Activated T-helper 1 cell treated with anti-CD3 and anti-CD28 coated beads, Interleukin-2, amount 50 U/mL, for 16 hours (primary cell): ENCODE data around the gene POLR3GL.
A peak's percentile ranks its signal among the peaks of the same experiment; 100 is the strongest.
"Not testable (repeated sequence)": the region's sequence is repeated elsewhere in the genome, so short reads cannot be mapped to it uniquely, and the experiment has no call there.

Experiments used
- DNase-seq, 2 donors: peaks; one replicate each; pipeline ENCODE4 v3.0.0-alpha.2; 2020; ENCODE audit warnings: low read depth in 1 of 2, low spot score in 1 of 2

The POLR3GL gene

DNA sequence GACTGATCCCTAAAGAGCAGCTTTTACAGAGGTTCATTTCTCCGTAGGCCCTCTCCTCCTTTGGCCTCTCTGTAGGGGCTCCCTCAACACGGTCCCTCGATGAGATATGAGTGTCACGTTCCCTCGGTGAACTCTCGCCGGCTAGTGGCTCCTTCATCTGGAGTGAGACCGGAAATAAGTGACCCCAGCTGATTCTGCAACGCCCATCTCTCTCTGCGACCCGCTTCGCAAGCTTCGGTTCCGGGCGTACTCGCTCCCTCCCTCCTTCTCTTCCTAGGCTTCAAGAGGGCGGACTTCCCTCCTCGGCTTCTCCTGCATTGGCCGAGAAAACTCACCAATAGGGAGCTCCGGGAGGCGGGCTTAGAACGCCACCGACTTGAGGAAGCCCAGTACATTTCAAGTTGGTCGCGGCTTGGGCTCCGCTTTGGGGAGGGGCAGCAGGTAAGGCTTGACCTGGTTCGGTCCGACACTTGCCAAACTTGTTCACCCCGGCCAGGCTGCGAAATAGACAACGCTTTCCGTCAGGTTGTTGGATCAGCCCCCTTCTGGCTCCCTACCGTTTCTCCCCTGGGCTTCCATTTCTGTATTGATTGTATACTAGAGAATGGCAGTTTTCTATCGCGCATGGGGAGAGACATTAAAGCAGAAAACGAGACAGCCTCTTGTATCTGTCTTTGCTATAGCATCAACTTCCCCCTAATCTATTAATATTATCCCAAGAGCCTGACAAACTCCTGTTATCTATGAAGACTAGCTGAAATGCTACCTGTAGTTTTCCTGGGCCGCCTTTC, at the start of gene POLR3GL, which contains the start of gene ANKRD34A:
Gene POLR3GL (plus strand): TSS at position 363 of the 791 bp plus-strand sequence. CDS start 10,176 bp downstream, outside the sequence.
Gene ANKRD34A (minus strand): TSS at position 248 of the 791 bp plus-strand sequence. CDS start 2,816 bp downstream, outside the sequence.
- DNase-seq: peak; percentile 79 to 81

DNA sequence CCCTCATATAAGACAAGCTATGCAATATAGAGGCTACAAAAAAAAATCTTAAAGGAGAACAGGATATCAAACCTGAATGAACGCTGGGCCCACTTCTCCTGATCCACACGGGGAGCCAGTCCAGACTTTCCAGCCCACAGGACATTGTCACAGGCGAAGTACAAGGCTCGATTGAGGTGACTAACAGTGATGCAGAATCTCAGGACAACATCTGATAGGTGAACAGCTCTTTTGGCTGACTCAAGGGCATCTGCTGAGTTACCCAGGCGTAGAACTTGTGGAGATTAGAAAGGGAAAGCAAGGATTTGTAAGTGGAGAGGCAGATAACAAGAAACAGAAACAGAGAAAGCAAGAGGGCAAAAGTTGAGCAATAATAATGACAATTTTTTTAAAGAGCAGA, 47.7 kb upstream of the POLR3GL start:
- DNase-seq: no peak

GRCh38 chr1:145917595-145917994, 46.9 kb upstream of the POLR3GL start:
- no peak for DNase-seq

- peak; percentile 85 to 89 for DNase-seq
Observed at GRCh38 chr1:145918144-145918991, 46.1 kb upstream of the POLR3GL start, which contains the start of gene PEX11B. TSS of gene PEX11B (minus strand) at chr1:145918717. CDS start at chr1:145918688, 29 bp downstream.

DNA sequence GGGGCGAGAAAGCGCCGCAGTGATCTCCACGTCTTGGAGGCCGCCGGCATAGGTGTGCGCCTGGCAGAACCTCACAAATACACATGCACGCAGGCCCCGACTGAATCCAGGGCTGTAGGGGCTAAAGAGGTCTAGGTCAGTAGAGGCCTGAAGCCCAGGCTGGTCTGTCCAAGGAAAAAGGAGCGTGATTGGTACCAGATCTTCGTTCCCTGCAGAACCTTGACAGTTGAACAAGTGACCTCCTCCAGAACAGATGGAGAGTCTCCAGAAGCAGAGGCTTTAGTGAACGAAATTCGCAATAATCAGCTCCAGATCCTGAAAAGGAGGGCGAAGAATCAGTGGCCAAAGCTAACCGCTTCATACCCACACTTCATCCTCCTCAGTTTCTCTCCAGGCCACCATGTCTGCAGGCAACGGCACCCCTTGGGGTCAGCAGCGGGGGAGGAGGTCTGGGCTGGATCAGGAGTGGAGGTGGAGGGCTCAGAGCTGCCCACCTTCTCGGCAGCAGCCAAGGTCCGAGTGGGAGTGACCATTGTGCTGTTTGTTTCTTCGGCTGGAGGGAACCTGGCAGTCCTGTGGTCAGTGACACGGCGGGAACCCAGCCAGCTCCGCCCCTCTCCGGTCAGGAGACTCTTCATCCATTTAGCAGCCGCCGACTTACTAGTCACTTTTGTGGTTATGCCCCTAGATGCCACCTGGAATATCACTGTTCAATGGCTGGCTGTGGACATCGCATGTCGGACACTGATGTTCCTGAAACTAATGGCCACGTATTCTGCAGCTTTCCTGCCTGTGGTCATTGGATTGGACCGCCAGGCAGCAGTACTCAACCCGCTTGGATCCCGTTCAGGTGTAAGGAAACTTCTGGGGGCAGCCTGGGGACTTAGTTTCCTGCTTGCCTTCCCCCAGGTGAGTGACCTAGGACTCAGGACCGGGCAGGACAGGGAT, 45.2 kb upstream of the POLR3GL start:
- DNase-seq: no peak

DNA sequence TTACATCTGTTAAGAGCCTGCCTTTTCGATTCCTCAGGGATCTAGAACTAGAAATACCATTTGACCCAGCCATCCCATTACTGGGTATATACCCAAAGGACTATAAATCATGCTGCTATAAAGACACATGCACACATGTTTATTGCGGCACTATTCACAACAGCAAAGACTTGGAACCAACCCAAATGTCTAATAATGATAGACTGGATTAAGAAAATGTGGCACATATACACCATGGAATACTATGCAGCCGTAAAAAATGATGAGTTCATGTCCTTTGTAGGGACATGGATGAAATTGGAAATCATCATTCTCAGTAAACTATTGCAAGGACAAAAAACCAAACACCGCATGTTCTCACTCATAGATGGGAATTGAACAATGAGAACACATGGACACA, 44.2 kb upstream of the POLR3GL start:
- not testable (repeated sequence) for DNase-seq

GRCh38 chr1:145922266-145922665, 42.2 kb upstream of the POLR3GL start:
- no peak for DNase-seq

- no peak for DNase-seq
Observed at GRCh38 chr1:145926686-145927062, 37.8 kb upstream of the POLR3GL start.

DNA sequence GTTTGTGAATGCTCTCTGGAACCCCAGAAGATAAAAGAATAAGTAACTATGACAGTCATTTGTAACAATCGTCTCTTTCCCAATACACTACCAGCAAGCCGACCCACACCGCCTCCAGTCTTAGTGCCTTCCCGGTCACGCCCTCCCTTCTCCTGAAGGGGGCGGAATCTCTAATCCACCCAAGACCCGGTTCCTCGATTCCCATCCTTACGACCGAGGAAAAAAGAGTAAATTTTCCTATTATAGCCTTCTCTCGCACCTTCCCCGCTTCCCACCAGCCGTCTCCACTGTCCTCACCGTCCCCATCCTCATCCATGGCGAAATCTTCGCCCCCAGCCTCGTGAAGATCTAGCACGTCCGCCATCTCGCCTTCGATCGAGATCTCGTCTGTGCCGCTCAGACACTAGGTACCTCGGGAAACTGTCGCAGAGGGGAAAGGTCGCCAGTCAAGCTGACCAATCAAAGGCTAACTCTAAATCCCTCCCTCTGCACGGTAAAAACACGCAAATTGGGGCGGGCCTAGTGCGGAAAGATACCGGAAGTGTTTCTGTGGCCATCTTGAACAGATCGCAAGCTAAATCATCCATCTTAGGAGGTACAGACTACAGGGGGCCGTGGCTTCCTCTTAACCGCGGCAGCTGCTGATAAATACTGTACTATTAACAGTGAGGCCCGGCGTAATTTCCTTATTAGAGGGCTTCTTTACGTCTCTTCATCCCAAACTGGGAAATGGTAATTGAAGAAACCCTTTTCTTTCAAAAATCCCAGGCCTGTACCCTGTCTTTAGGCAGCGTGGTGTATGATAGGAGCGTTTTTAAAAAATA, 37.2 kb upstream of the POLR3GL start, which contains the start of gene RBM8A:
Gene RBM8A (minus strand): TSS at position 422 of the 824 bp plus-strand sequence. CDS start 58 bp downstream, at position 364.
- DNase-seq: peak; percentile 82 to 89

GRCh38 chr1:145927916-145928643, 36.4 kb upstream of the POLR3GL start:
- no peak for DNase-seq

DNA sequence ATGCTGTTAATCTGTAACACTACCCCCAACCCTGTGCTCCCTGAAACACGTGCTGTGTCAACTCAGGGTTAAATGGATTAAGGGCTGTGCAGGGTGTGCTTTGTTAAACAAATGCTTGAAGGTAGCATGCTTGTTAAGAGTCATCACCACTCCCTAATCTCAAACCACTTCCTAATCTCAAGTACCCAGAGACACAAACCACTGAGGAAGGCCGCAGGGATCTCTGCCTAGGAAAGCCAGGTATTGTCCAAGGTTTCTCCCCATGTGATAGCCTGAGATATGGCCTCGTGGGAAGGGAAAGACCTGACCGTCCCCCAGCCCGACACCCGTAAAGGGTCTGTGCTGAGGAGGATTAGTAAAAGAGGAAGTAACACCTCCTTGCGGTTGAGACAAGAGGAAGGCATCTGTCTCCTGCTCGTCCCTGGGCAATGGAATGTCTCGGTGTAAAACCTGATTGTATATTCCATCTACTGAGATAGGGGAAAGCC, 31.9 kb upstream of the POLR3GL start:
- not testable (repeated sequence) for DNase-seq

- DNase-seq: no peak
Observed at GRCh38 chr1:145935708-145936107, 28.8 kb upstream of the POLR3GL start.

- no peak for DNase-seq
Observed at GRCh38 chr1:145936247-145936646, 28.2 kb upstream of the POLR3GL start.

GRCh38 chr1:145937436-145937835, 27.1 kb upstream of the POLR3GL start:
- no peak for DNase-seq

GRCh38 chr1:145942405-145942804, 22.1 kb upstream of the POLR3GL start:
- DNase-seq: no peak

DNA sequence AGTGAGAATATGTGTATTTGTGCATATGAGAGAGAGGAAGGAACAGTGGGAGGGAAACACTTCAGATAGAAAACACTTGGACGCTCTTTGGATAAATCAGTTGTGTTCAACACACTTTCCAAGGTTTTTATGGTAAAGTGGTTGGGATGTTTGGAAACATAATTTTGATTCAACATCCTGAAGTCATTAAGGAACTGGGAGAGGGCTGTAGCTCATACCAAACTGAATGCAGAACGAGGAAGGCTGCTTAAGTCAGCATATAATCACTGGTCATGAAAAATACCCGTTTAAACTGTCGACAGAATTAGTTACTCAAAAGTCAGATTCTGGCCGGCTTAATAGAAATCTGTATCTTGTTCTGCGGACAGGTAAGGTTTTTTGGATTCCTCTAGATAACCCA, 21.6 kb upstream of the POLR3GL start:
- DNase-seq: no peak

GRCh38 chr1:145944532-145944931, 20.0 kb upstream of the POLR3GL start:
- DNase-seq: no peak

GRCh38 chr1:145946477-145946986, 18.0 kb upstream of the POLR3GL start:
- no peak for DNase-seq

DNA sequence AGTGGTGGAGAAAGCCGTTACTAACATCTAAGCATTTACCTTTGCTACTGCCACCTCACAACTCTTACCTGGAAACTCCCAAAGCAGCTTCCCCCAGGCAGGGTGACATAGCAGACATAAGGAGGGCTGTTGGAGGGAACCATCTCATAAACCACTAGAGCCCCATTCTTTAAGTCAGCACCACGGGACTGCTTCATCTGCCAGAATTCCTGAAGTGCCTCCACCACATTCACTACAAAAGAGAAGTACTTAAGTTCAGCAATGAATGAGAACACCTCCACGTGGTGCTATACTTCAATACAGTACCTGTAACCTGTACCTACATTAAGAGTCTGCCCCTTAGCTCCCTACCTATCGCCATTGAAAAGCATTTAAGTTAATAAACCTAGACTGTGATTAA, 16.9 kb upstream of the POLR3GL start:
- no peak for DNase-seq
